BLaER1 treated with 17β-estradiol and CSF1 and Interleukin-3, amounts not matched to agents 10 nM and 100 nM (cell line): Measurements from ENCODE around the gene EZR.

Experiments
- H3K27ac ChIP-seq, 11 experiments: shearing (Covaris generic); formaldehyde crosslinking; 2 replicates each; pipeline ENCODE4 v1.8.1; 2022
- H3K27me3 ChIP-seq, 11 experiments: shearing (Covaris generic); formaldehyde crosslinking; 2 replicates each; pipeline ENCODE4 v1.8.1; 2022
- H3K36me3 ChIP-seq, 11 experiments: shearing (Covaris generic); formaldehyde crosslinking; 2 replicates each; pipeline ENCODE4 v1.8.1; 2022
- H3K4me1 ChIP-seq, 10 experiments: shearing (Covaris generic); formaldehyde crosslinking; 2 replicates each; pipeline ENCODE4 v1.8.1; 2022
- H3K4me2 ChIP-seq, 11 experiments: shearing (Covaris generic); formaldehyde crosslinking; 2 replicates each; pipeline ENCODE4 v1.8.1; 2022
- H3K4me3 ChIP-seq, 10 experiments: shearing (Covaris generic); formaldehyde crosslinking; 2 replicates each; pipeline ENCODE4 v1.8.1; 2022
- H3K9ac ChIP-seq, 11 experiments: shearing (Covaris generic); formaldehyde crosslinking; 2 replicates each; pipeline ENCODE4 v1.8.1; 2022
- H3K9me3 ChIP-seq, 11 experiments: shearing (Covaris generic); formaldehyde crosslinking; replicated peaks in 1 of 11; 2 replicates each; pipeline ENCODE4 v1.8.1; 2022
- H4K20me1 ChIP-seq, 11 experiments: shearing (Covaris generic); formaldehyde crosslinking; 2 replicates each; pipeline ENCODE4 v1.8.1; 2022
- Cebpa-rat ChIP-seq, 11 experiments: shearing (Covaris generic); IDR thresholded peaks; 2 replicates each; pipeline ENCODE4 v1.8.1; 2022

EZR gene

GRCh38 chr6:158816329-158816728 lies 2.8 kb downstream of the EZR start:
- H3K27me3 ChIP-seq = no peaks in the 10 kb centered on the region
- peak overlapping the region; percentile 89 to 97 (median 93); a peak in 20 of 22 replicates for H3K9ac ChIP-seq
- H4K20me1 ChIP-seq = peaks cover 56 to 67% (median 67%) of the 10 kb centered on the region in 11 experiments
- H3K4me1 ChIP-seq = peaks cover 56 to 68% (median 62%) of the 10 kb centered on the region in 10 experiments
- peak overlapping the region; percentile 79 to 97 (median 93) for H3K4me2 ChIP-seq
- TF ChIP-seq Cebpa-rat (IDR thresholded peaks at IDR 0.05) = no peak
- peak overlapping the region; percentile 72 to 92 (median 88) for H3K4me3 ChIP-seq
- peak overlapping the region in 5 of 11 experiments; percentile 87 to 95 (median 90); a peak in 6 of 22 replicates for H3K27ac ChIP-seq
- H3K9me3 ChIP-seq = peaks cover 0 to 5% (median 0%) of the 10 kb centered on the region in 11 experiments; a peak in 5 of 22 replicates
- H3K36me3 ChIP-seq = peaks cover 0 to 65% (median 54%) of the 10 kb centered on the region in 11 experiments; a peak in 20 of 22 replicates

- Histone ChIP-seq H4K20me1 (peaks cover 60 to 71% (median 71%) of the 10 kb centered on the region in 11 experiments), H3K27ac (no peak overlapping the region), H3K36me3 (peaks cover 0 to 69% (median 57%) of the 10 kb centered on the region in 11 experiments; a peak in 20 of 22 replicates), H3K4me2 (peak overlapping the region; percentile 79 to 97 (median 93)), H3K9me3 (peaks cover 0 to 3% (median 0%) of the 10 kb centered on the region in 11 experiments; a peak in 3 of 22 replicates), H3K27me3 (no peaks in the 10 kb centered on the region), H3K4me3 (peak overlapping the region; percentile 72 to 92 (median 88); a peak in 19 of 20 replicates), H3K4me1 (peaks cover 59 to 72% (median 66%) of the 10 kb centered on the region in 10 experiments), H3K9ac (peak overlapping the region in 9 of 11 experiments; percentile 62 to 97 (median 92); a peak in 13 of 22 replicates)
- no peak for TF ChIP-seq Cebpa-rat (IDR thresholded peaks at IDR 0.05)
These were observed 3.3 kb downstream of the EZR start for GRCh38 chr6:158815907-158816306.

GRCh38 chr6:158815379-158815724 lies 3.8 kb downstream of the EZR start:
- H3K4me2 ChIP-seq = peak overlapping the region; percentile 79 to 97 (median 93)
- peaks cover 66 to 77% (median 76%) of the 10 kb centered on the region in 11 experiments for H4K20me1 ChIP-seq
- no peak for TF ChIP-seq Cebpa-rat (IDR thresholded peaks at IDR 0.05)
- peaks cover 64 to 78% (median 71%) of the 10 kb centered on the region in 10 experiments for H3K4me1 ChIP-seq
- peaks cover 0 to 74% (median 63%) of the 10 kb centered on the region in 11 experiments; a peak in 20 of 22 replicates for H3K36me3 ChIP-seq
- peaks cover 0 to 3% (median 0%) of the 10 kb centered on the region in 11 experiments; a peak in 3 of 22 replicates for H3K9me3 ChIP-seq
- peak overlapping the region in 9 of 10 experiments; percentile 9 to 92 (median 87); a peak in 13 of 20 replicates for H3K4me3 ChIP-seq
- H3K27me3 ChIP-seq = no peaks in the 10 kb centered on the region
- H3K9ac ChIP-seq = peak overlapping the region in 10 of 11 experiments; percentile 17 to 97 (median 92); a peak in 15 of 22 replicates
- H3K27ac ChIP-seq = 0 out of 22 replicates have a peak overlapping the region, but pooled peaks of 1 of the 11 experiments have one; percentile 21

GRCh38 chr6:158813032-158813431 lies 6.1 kb downstream of the EZR start:
- Histone ChIP-seq H3K27ac (peak overlapping the region in 3 of 11 experiments; percentile 35 to 46 (median 44); a peak in 4 of 22 replicates), H3K4me3 (0 out of 20 replicates have a peak overlapping the region, but pooled peaks of 1 of the 10 experiments have one; percentile 9), H3K4me1 (peaks cover 88 to 94% (median 90%) of the 10 kb centered on the region in 10 experiments), H3K9ac (no peak overlapping the region), H3K27me3 (no peaks in the 10 kb centered on the region), H3K4me2 (peak overlapping the region; percentile 79 to 97 (median 93)), H4K20me1 (peaks cover 78 to 100% (median 98%) of the 10 kb centered on the region in 11 experiments), H3K9me3 (no peaks in the 10 kb centered on the region), H3K36me3 (peaks cover 0 to 94% (median 76%) of the 10 kb centered on the region in 11 experiments; a peak in 20 of 22 replicates)
- TF ChIP-seq Cebpa-rat (IDR thresholded peaks at IDR 0.05) = no peak

GRCh38 chr6:158812611-158813010 lies 6.6 kb downstream of the EZR start:
- Histone ChIP-seq H3K27ac (0 out of 22 replicates have a peak overlapping the region, but pooled peaks of 1 of the 11 experiments have one; percentile 46), H3K4me2 (peak overlapping the region; percentile 79 to 97 (median 93)), H3K9ac (no peak overlapping the region), H3K4me3 (0 out of 20 replicates have a peak overlapping the region, but pooled peaks of 1 of the 10 experiments have one; percentile 9), H3K9me3 (no peaks in the 10 kb centered on the region; a peak in 1 of 22 replicates), H3K4me1 (peaks cover 89 to 98% (median 95%) of the 10 kb centered on the region in 10 experiments), H4K20me1 (peaks cover 75 to 100% (median 96%) of the 10 kb centered on the region in 11 experiments), H3K36me3 (peaks cover 0 to 96% (median 80%) of the 10 kb centered on the region in 11 experiments; a peak in 21 of 22 replicates), H3K27me3 (no peaks in the 10 kb centered on the region)
- peak in 1 of 11 experiments; percentile 27; a peak in 2 of 22 replicates for TF ChIP-seq Cebpa-rat (IDR thresholded peaks at IDR 0.05)

- peak overlapping the region in 7 of 11 experiments; percentile 2 to 64 (median 48); a peak in 8 of 22 replicates for H3K9ac ChIP-seq
- TF ChIP-seq Cebpa-rat (IDR thresholded peaks at IDR 0.05) = no peak
- no peak overlapping the region for H3K4me3 ChIP-seq
- H3K27ac ChIP-seq = peak overlapping the region in 8 of 11 experiments; percentile 62 to 96 (median 71); a peak in 11 of 22 replicates
- peaks cover 90 to 100% (median 100%) of the 10 kb centered on the region in 10 experiments for H3K4me1 ChIP-seq
- peak overlapping the region; percentile 58 to 97 (median 88) for H3K4me2 ChIP-seq
- H3K27me3 ChIP-seq = no peaks in the 10 kb centered on the region
- H3K36me3 ChIP-seq = peaks cover 0 to 93% (median 76%) of the 10 kb centered on the region in 11 experiments; a peak in 21 of 22 replicates
- peaks cover 53 to 99% (median 79%) of the 10 kb centered on the region in 11 experiments for H4K20me1 ChIP-seq
- H3K9me3 ChIP-seq = no peaks in the 10 kb centered on the region; a peak in 1 of 22 replicates
These were observed 8.7 kb downstream of the EZR start for GRCh38 chr6:158810155-158811095.

GRCh38 chr6:158808941-158809678 lies 10.1 kb downstream of the EZR start:
- no peaks in the 10 kb centered on the region for H3K27me3 ChIP-seq
- peak in 5 of 11 experiments; percentile 29 to 68 (median 30); a peak in 5 of 22 replicates for TF ChIP-seq Cebpa-rat (IDR thresholded peaks at IDR 0.05)
- H3K4me1 ChIP-seq = peaks cover 88 to 99% (median 98%) of the 10 kb centered on the region in 10 experiments
- peak overlapping the region in 9 of 11 experiments; percentile 7 to 64 (median 48); a peak in 15 of 22 replicates for H3K9ac ChIP-seq
- peak overlapping the region; percentile 58 to 97 (median 88) for H3K4me2 ChIP-seq
- peak overlapping the region in 9 of 11 experiments; percentile 18 to 96 (median 70); a peak in 18 of 22 replicates for H3K27ac ChIP-seq
- H3K9me3 ChIP-seq = no peaks in the 10 kb centered on the region; a peak in 1 of 22 replicates
- H4K20me1 ChIP-seq = peaks cover 40 to 94% (median 66%) of the 10 kb centered on the region in 11 experiments
- H3K36me3 ChIP-seq = peaks cover 0 to 80% (median 63%) of the 10 kb centered on the region in 11 experiments; a peak in 21 of 22 replicates
- H3K4me3 ChIP-seq = peak overlapping the region in 3 of 10 experiments; percentile 4 to 10 (median 7); a peak in 1 of 20 replicates
